Measurements from ENCODE around the gene FAH.

The FAH gene

DNA sequence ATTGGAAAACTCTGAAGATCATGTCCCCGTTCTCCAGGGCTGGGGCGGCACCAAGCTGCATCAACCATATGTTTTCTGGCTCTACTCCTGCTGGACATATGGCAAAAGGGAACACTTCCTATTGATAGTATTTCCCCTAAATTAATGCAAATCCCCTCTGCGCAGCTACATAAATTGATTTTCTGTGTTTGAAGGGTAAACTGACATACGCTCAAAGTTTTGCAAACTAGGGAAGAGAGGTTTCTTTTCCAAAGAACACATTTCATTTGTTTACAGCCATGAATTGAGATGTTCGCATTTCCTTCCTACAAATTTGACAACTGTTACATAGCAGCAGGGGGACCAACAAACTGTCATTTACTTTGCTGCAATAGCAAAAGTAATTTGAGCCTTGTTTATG, 63.3 kb downstream of the FAH start:
- Histone ChIP-seq H3K27ac (ENCODE audit: low read depth, low read length) (no peak overlapping the region), H3K4me3 (ENCODE audit: low read length) (no peak overlapping the region), H3K4me2 (ENCODE audit: low read length) (no peak overlapping the region)

DNA sequence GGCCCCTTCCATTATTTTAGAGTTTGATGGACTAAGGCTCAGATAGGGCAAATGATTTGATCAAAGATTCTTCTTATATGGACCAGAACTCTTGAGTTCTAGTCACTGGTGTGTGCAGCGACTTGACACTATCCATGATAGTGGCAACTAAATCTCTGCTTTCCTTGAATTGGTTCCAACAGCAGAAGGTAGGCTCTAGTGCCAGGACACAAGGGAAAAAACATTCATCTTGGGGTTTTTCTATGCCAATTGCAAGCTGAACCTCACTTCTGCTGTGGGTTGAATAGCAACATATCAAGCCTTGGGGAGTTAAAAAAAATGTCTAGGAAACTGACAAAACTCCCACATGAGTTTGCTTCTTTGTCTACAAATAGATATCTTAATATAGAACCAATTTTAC, 64.1 kb downstream of the FAH start:
- Histone ChIP-seq H3K36me3 (ENCODE audit: control insufficient read depth, low read length) (no peaks in the 10 kb centered on the region), H3K79me2 (ENCODE audit: control insufficient read depth, low read length) (no peaks in the 10 kb centered on the region), H3K9me3 (ENCODE audit: control insufficient read depth, insufficient read depth, low read length) (no peaks in the 10 kb centered on the region), H3K27ac (ENCODE audit: low read depth, low read length) (no peak overlapping the region), H3K9me2 (replicated peaks; ENCODE audit: control insufficient read depth, low read length) (no peaks in the 10 kb centered on the region), H3F3A (ENCODE audit: control insufficient read depth, insufficient read depth) (no peaks in the 10 kb centered on the region), H3K4me2 (ENCODE audit: low read length) (no peak overlapping the region), H3K27me3 (ENCODE audit: control insufficient read depth, low read length) (peaks cover 13% of the 10 kb centered on the region; the same call in 1 of the 2 replicates), H3K4me1 (ENCODE audit: control insufficient read depth, low read length) (no peaks in the 10 kb centered on the region), H3K4me3 (ENCODE audit: low read length) (no peak overlapping the region), H4K20me1 (ENCODE audit: control insufficient read depth, insufficient read depth, low read depth, low read length) (no peaks in the 10 kb centered on the region)
- TF ChIP-seq, protein P1, sequence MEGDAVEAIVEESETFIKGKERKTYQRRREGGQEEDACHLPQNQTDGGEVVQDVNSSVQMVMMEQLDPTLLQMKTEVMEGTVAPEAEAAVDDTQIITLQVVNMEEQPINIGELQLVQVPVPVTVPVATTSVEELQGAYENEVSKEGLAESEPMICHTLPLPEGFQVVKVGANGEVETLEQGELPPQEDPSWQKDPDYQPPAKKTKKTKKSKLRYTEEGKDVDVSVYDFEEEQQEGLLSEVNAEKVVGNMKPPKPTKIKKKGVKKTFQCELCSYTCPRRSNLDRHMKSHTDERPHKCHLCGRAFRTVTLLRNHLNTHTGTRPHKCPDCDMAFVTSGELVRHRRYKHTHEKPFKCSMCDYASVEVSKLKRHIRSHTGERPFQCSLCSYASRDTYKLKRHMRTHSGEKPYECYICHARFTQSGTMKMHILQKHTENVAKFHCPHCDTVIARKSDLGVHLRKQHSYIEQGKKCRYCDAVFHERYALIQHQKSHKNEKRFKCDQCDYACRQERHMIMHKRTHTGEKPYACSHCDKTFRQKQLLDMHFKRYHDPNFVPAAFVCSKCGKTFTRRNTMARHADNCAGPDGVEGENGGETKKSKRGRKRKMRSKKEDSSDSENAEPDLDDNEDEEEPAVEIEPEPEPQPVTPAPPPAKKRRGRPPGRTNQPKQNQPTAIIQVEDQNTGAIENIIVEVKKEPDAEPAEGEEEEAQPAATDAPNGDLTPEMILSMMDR (IDR thresholded peaks at IDR 0.05; ENCODE audit: low read depth, low read length, poor library complexity, severe bottlenecking) = no peak
- no peak for TF ChIP-seq EZH2phosphoT487 (IDR thresholded peaks at IDR 0.05; ENCODE audit: borderline replicate concordance, low read length)

More for the DNA sequence above, 63.3 kb downstream of the FAH start:
- H3K36me3 ChIP-seq (ENCODE audit: control insufficient read depth, low read length) = no peaks in the 10 kb centered on the region
- H3K9me2 ChIP-seq (replicated peaks; ENCODE audit: control insufficient read depth, low read length) = no peaks in the 10 kb centered on the region
- H3F3A ChIP-seq (ENCODE audit: control insufficient read depth, insufficient read depth) = no peaks in the 10 kb centered on the region
- H4K20me1 ChIP-seq (ENCODE audit: control insufficient read depth, insufficient read depth, low read depth, low read length) = no peaks in the 10 kb centered on the region
- no peak for TF ChIP-seq EZH2phosphoT487 (IDR thresholded peaks at IDR 0.05; ENCODE audit: borderline replicate concordance, low read length)
- TF ChIP-seq, protein P1 (IDR thresholded peaks at IDR 0.05; ENCODE audit: low read depth, low read length, poor library complexity, severe bottlenecking) = no peak
- H3K9me3 ChIP-seq (ENCODE audit: control insufficient read depth, insufficient read depth, low read length) = no peaks in the 10 kb centered on the region
- H3K27me3 ChIP-seq (ENCODE audit: control insufficient read depth, low read length) = peaks cover 15% of the 10 kb centered on the region; the same call in 1 of the 2 replicates
- no peaks in the 10 kb centered on the region for H3K4me1 ChIP-seq (ENCODE audit: control insufficient read depth, low read length)
- no peaks in the 10 kb centered on the region for H3K79me2 ChIP-seq (ENCODE audit: control insufficient read depth, low read length)

DNA sequence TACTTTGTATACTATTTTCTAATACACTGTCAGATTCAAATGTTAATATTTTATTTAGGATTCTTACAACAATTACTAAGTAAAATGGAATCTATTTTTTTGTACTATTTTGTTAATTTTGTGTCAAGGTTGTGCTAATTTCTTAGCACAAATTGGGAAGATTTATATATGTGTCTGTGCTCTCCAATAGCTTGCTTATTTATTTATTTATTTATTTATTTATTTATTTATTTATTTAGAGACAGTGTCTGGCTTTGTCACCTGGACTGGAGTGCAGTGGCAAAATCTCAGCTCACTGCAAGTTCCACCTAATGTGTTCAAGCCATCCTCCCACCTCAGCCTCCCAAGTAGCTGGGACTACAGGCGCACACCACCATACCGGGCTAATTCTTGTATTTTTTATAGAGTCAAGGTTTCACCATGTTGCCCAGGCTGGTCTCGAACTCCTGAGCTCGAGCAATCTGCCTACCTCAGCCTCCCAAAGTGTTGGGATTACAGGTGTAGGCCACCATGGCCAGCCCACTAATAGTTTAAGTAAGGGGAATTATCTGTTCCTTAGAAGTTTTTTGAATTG, 64.6 kb downstream of the FAH start:
- no peaks in the 10 kb centered on the region for H3K9me3 ChIP-seq (ENCODE audit: control insufficient read depth, insufficient read depth, low read length)
- H3K79me2 ChIP-seq (ENCODE audit: control insufficient read depth, low read length) = no peaks in the 10 kb centered on the region
- no peak overlapping the region for H3K27ac ChIP-seq (ENCODE audit: low read depth, low read length)
- no peaks in the 10 kb centered on the region for H3F3A ChIP-seq (ENCODE audit: control insufficient read depth, insufficient read depth)
- TF ChIP-seq EZH2phosphoT487 (IDR thresholded peaks at IDR 0.05; ENCODE audit: borderline replicate concordance, low read length) = no peak
- TF ChIP-seq, protein P1 (IDR thresholded peaks at IDR 0.05; ENCODE audit: low read depth, low read length, poor library complexity, severe bottlenecking) = no peak
- no peaks in the 10 kb centered on the region for H3K9me2 ChIP-seq (replicated peaks; ENCODE audit: control insufficient read depth, low read length)
- H3K4me2 ChIP-seq (ENCODE audit: low read length) = no peak overlapping the region
- peaks cover 12% of the 10 kb centered on the region; the same call in 1 of the 2 replicates for H3K27me3 ChIP-seq (ENCODE audit: control insufficient read depth, low read length)
- H3K4me3 ChIP-seq (ENCODE audit: low read length) = no peak overlapping the region
- H3K36me3 ChIP-seq (ENCODE audit: control insufficient read depth, low read length) = no peaks in the 10 kb centered on the region
- H4K20me1 ChIP-seq (ENCODE audit: control insufficient read depth, insufficient read depth, low read depth, low read length) = no peaks in the 10 kb centered on the region
- H3K4me1 ChIP-seq (ENCODE audit: control insufficient read depth, low read length) = no peaks in the 10 kb centered on the region

All from DOHH2 (cell line).